CD4-positive, alpha-beta T cell treated with Interleukin-1 beta for 1 hour (primary cell): ENCODE measurements around the gene TELO2.

ENCODE experiments used
- DNase-seq, 2 donors: peaks; one replicate each; pipeline ENCODE4 v3.0.0-alpha.2; 2020 to 2022

The TELO2 gene

DNA sequence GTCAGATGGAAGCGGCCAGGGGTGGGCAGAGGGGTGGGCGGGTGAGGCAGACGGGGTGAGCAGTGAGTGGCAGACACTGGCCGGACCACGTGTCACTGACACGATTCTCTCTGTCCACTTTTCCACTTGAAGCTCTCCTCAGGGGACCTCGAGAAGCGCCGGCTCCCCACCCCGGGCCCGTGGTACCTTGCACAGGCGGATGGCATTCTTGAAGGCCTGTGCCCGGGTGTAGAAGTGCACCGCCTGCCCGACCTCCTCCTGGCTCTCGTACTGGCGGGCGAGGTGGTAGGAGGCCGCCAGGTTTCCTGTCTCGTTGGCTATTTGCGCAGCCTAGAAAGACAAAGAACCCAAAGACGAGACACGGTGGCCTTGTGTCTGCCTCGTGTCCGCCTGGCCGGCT is 31.2 kb downstream of the TELO2 start:
- no peak for DNase-seq

DNA sequence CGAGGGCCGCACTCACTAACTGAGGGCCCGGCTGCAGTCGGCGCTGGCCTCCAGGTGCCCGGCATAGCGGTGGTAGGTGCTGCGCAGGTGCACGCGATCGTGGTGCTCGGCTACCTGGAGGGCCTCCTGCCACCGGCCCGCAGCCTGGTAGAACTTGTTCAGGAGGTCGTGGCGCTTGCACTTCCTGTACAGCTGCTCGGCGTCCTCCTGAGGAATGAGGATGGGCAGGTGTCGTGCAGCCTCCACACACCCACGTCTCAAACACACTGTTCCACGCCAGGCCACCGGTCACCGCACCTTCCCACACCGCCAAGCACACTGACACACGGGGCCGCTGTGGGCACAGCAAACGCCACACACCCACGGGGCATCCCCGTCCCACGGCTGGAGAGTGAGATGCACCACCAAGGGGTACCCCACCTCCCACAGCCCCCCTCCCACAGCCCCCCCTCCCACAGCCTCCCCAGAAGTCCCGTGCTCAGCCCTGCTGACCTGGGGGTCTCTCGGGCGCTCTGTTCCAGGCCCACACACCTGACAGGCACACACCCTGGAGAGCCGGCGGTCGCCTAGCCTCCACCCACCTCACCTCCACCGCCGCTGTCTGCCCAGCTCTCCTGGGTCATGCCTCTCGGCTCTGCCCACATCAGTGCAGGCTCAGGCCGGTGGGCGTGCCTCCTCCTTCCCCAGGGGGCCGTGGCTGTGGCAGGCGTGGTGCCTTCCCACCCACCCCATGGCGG is 32.9 kb downstream of the TELO2 start:
- DNase-seq: peak; percentile 28 to 39

DNA sequence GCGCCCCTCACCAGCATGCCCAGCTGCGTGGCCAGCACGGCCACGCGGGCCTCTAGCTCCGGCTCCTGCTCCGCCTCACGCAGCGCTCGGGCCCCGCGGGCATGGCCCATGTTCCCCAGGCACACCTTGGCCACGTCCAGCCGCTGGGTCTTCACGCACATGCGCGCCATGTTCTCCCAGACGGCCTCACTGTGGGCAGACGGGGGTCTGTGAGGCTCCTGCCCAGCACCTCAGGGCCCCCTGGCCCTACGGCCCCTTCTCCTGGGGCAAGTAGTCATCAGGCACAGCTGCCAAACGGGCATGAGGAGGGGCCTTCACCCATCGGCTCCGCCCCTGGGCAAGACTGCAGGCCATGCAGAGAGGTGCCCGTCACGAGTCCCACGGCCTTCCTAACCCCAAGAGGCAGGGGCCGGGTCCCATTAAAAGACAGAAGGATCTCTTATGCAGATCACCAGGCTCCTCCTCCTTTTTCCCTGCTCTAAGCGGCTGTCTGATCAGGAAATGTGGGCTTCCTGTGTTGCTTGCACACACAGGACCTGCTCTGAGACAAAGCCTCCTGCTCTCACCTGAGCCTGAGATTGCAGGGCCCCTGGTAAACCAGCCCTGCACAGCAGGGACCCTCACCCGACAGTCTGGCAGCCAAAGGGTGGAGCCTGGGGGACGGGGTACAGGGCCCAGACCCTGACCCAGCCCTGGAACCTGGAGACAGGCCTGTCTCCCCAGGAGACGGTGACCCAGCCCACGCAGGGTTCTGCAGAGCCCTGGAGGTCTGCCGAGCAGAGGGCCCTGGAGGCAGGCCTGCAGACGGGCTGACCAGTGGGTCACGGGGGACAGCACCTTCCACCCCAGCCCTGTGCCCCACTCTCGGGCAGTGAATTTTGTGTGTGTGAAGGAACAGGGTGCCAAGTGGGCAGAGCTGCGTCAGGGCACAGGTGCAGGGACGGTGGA is 33.7 kb downstream of the TELO2 start:
- no peak for DNase-seq

- no peak for DNase-seq
These were observed 35.0 kb downstream of the TELO2 start for GRCh38 chr16:1527836-1528811.

- no peak for DNase-seq
These were observed 35.9 kb downstream of the TELO2 start for GRCh38 chr16:1528921-1529537.

DNA sequence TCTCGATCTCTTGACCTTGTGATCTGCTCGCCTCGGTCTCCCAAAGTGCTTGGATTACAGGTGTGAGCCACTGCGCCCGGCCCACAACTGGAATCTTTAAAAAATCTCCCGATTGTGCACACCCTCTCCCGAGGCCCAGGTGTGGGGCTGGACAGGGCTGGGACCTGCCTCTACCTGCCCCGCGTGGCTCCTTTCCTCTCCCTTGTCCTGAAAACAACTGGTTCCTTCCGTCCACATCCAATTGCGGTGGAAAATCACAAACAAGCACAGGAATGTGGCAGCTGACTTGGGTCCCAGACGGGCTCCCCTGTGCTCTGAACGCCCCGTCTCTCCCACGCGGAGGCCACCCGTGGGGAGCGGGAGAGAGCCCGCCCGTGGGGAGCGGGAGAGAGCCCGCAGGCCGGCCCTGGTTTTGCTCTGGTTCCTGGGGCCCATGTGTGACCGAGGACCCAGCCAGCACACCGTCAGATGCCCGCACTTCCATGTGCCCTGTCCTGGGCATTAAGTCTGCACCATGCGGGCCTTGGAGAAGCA is 37.3 kb downstream of the TELO2 start:
- DNase-seq: no peak

DNA sequence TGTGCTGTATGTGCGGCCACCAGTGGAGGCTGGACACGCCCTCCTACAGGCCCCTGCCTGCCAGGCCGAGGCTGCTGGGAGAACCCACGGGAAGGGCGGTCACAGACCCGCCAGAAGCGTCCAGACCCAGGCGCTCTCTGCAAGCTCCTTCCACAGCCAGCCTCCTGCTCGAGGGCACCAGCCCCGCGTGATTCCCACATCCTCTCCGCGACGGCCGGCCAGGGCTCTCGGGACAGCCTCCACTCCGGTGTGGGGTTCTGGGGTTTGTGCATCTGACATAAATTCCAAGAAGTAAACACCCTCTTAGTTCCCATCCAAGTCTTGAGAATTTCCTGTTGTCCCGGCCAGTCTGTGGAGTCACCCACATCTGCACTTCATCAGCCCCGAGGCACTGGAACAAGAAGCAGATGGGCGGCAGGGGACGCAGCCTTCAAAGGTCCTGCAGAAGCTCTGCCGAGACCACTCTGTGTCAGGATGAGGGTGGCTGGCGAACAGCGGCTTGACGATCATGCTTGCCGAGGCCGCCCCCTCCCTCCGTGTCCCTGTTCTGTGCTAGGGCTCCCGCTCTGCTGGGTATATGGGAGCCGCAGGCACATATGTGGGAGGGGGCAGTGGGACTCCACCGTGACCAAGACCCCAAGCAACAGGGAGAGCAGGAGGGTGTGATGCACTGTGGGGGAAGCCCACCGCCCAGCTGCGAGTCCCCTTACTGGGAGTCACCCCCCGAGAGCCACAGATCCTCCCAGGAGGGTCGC is 37.9 kb downstream of the TELO2 start:
- no peak for DNase-seq

DNA sequence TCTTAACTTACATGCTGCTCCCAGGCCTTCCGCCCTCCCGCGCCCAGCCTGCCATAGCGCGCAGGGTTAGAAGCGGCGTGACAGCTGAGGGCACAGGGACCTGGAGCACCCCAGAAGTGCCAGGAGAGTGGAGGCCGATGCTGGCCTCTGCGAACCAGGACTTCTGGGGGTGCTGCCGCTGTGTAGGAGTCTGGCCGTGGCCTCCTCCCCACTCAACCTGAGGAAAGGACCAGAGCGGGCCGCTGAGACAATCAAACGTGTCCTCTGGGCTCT is 38.4 kb downstream of the TELO2 start:
- no peak for DNase-seq

DNA sequence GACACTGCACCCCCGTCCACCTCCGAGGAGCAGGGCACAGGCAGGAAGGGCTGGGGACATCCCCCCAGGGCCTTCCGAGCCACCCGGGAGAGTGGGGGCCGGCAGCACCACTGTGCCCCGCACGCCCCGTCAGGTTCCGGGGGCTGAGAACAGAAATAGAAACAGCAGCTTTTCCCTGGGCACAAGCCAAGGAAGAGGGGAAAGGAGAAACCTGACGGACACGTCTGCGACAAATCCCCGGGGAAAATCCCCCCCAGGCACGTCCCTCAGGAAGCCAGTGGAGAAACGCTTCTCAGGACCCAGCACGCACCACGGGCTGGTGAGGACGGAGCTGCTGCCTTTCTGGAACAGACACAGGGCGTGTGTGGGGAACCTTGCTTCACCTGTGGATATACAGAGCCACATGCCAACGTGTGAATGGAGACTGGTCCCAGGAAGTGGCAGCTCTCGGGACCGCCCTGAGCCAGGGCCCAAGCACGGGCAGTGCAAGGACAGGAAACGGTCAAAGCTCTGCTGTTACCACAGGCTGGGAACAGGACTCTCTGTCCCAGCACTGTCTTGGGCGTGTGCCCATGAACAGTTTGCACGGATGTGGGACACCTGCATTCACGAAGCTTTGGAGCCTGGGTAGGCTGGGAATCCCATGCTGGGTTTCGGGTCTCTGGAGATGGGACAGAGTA is 39.1 kb downstream of the TELO2 start:
- DNase-seq: no peak

- DNase-seq: no peak
These were observed 39.6 kb downstream of the TELO2 start for GRCh38 chr16:1532771-1533170.

DNA sequence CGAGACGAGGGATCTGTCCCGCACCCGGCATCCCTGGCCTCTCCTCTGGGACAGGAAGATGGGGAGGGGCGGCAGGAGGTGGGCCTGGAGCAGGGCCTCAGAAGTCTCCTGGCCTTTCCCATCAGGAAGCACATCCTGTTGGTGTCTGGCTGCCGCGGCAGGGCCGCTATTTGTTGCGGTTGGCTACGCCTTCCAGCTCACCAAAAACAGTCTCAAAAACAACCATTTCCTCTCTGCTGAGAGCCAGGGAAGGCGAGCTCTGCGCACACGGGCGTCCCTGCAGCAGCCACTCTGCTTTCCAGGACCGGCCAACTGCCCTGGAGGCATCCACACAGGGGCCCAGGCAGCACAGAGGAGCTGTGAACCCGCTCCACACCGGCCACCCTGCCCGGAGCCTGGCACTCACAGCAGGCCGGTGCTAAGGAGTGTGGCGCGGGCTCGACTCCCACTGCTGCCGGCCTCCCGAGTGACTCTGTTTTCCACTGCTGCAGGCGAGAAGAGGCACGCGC is 40.3 kb downstream of the TELO2 start, which contains the start of gene TMEM204:
TSS of gene TMEM204 (plus strand) at position 224 of the 509 bp plus-strand sequence. CDS start 610 bp downstream, outside the sequence.
- DNase-seq: peak; percentile 38 to 47

GRCh38 chr16:1534021-1535020 is 41.2 kb downstream of the TELO2 start:
- DNase-seq: no peak

DNA sequence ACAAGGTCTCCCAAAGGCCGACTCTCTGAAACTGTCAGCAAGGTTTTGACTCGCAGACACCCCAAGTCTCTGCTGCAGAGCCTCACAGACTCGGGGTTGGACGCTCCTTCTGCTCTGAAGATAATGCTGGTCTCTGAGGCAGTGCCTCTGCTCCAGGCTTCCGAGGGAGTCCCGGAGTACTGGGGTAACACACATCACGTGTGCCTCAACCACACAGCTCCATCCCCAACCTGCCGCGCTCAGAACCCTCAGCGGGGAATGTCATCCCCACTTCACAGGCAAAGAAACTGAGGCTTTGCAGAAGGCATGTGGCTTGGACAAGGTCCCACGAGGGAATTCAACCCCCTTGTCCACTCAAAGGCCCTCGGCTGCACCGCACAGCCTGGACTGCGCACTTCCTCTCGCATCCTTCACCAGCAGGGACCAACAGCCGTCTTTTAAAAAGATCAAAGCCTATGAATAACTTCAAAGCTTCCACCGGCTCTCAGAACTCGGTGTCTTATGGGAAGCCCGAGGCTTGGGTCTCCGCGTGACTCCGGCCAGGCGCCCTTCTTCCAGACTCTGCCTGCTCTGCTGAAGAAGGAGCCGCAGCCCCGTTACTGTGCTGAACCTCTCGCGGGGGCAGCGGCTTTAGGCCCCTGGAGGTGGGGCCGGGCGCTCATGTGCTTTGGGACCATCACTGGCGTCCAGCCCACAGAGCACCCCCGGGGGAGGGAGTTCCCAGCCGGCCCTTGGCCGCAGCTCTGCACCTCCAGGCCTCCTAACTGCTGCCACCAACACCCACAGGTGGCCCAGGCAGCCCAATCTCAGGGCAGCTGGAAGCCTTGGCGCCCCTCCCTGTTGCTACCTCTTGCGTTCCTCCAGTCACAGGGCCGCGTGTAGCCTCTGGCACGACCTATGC is 42.5 kb downstream of the TELO2 start:
- DNase-seq: peak in 1 of 2 donors; percentile 31

GRCh38 chr16:1536601-1537000 is 43.4 kb downstream of the TELO2 start:
- DNase-seq: no peak

GRCh38 chr16:1537138-1537577 is 44.0 kb downstream of the TELO2 start:
- DNase-seq: no peak

DNA sequence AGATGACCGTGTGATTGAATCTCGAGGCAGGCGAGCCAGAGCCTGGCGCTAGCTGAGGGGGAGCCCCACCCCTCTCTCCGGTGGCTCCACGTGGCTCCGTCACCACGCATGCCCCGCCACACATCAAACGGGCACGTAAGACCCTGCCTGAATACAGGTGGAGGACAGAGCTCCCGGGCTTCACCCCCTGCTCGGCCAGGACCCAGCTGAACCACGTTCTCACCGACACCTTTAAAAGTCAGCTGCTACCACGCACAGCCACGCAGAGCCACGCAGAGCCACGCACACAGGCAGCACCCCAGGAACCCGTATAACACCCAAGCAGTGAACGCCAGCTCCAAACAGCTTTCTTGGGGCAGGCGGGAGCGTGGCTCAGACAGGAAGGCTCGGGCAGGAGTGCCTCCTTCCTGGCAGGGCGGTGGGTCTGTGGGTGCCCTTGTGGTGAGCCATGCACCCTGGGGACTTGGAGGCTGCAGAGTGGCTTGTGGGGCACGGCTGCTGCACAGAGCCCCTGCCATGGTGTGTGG is 44.7 kb downstream of the TELO2 start:
- no peak for DNase-seq

DNA sequence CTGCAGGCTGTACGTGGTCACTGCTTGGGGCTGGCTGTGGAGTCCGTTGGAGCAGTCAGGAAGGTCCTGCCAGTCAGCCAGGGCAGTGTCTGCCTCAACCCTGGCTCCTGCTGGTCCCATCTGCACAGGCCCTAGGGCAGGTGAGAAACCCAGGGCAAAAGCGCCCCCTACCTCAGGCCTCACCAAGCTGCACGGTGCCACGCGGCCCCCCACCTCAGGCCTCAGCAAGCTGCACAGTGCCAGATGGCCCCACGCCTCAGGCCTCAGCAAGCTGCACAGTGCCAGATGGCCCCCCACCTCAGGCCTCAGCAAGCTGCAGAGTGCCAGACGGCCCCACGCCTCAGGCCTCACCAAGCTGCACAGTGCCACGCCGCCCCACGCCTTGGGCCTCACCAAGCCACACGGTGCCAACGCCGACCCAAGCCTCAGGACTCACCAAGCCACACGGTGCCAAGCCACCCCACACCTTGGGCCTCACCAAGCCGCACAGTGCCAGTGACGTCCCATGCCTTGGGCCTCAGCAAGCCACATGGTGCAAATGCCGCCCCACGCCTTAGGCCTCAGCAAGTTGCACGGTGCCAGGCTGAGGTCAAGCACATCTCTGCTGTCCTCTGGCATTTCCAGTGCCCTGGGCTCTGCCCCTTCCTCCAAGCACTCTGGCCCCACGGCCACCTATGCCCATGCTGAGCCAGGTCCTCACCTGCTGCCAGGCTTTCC is 45.8 kb downstream of the TELO2 start:
- DNase-seq: peak; percentile 34 to 43
